ENCODE results near the gene GRIP2.

GRIP2 gene

GRCh38 chr3:14505001-14505802 lies 34.9 kb downstream of the GRIP2 start:
- no peak for DNase-seq

- no peak for DNase-seq
These were observed 36.5 kb downstream of the GRIP2 start for GRCh38 chr3:14503706-14504065.

DNA sequence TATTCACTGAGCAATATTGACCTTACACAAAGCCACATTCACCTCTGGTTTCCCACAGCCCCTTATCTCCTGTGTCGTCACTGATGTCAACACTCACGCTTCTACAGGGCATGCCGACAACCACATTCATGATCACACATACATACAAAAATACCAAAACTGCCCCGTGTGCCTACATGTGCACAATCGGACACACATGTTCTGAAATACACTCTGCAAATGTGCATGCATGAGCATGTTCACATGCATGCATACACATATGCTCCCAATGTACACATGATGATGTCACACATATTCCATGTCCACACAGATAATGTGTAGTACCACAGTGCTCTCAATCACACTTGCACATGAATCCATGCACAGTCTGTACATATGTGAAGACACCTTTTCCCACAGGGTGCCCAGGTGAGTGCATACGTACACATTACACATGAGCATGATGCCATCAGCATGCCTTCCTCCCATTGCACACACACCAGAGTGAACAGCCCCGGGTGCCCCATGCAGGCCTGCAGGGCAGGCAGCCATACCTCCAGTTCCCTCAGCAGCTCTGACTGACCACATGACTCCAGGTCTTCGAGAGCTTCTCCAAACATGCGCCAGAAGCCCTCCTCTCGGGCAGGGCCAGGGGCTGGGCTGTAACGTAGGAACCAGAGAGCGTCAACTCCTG lies 37.0 kb downstream of the GRIP2 start:
- DNase-seq: no peak

- DNase-seq: no peak
These were observed 37.7 kb downstream of the GRIP2 start for GRCh38 chr3:14502472-14502871.

DNA sequence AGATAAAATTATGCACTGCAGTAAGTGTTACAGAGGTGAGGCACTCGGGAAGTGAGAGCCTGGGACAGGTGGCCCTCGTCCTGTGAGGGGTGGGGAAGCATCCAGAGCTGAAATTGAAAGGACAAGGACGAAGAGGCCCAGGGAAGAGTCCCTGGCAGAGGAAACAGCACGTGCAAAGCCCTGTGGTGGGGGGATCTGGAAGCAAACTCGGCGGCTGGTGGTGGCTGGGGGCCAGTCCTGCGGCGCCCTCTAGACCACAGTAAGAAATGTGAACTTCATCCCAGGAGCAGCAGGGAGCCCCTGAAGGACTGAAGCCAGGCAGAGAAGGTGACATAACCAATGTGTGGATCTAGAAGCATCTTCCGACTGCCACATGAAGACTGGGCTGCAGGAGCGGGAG lies 42.8 kb downstream of the GRIP2 start:
- DNase-seq: no peak

DNA sequence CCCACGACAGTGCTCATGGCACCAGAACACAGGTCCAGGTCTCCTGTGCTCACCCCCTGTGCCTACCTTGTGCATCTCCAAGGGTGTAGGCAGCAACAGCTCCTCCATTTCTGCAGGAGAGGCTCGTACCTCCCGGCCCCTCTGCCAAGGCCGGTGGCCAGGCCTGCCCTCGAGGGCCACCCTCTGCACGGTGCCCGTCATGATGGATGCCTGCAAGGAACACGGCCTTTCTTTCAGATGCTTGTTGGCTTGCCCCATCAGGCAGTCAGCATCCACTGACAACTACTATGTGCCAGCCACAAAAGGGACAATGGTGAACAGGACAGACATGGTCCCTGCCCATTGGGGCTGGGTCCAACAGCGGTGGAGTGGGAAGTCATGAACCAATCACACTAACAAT lies 43.8 kb downstream of the GRIP2 start:
- no peak for DNase-seq

DNA sequence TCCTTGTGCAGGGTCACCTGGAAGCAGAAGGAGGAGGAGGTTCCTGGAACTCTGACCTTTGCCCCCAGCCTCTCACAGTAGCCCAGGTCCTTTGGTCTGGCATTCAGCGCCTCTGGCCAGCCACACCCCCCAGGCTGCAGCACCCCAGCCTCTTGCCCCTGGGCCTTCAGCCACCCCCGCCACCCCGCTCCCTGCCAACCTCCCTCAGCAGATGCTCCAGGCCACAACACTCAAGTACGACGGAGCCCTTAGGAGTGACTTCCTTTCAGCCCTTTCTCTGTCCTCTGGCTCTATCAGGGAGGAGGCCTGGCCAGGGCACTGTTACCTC lies 45.2 kb downstream of the GRIP2 start:
- DNase-seq: no peak

DNA sequence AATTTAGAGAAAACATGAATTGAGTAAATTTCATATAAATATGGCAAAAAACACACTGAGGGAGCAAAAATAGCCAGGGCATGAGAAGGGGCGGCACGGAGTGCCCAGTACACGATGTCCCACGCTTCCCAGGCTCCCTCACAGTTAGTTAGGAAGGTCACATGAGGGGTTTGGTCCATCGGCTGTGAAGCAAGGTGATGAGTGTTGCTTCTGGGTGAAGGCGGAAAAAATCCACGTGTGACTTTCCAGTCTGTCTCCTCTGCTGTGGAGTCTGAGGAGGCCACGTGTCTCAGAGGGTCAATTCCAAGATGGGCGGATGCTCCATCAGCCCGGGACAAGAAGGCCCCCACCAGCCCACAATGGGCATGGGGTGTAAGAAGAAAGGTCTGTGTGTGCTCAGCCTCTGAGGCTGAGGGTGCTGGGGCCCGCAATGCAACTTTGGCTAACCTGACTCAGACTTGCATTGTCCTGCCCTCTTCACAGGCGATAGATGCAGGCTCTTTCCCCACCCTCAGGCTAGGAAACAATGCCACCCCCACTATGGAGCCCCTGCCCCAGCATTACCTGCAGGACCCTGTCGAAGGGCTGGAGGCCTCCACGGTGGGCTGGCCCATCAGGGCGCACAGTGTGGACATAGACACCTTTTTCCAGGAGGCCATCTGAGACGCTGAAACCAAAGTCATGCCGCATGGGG lies 45.7 kb downstream of the GRIP2 start:
- DNase-seq: no peak

DNA sequence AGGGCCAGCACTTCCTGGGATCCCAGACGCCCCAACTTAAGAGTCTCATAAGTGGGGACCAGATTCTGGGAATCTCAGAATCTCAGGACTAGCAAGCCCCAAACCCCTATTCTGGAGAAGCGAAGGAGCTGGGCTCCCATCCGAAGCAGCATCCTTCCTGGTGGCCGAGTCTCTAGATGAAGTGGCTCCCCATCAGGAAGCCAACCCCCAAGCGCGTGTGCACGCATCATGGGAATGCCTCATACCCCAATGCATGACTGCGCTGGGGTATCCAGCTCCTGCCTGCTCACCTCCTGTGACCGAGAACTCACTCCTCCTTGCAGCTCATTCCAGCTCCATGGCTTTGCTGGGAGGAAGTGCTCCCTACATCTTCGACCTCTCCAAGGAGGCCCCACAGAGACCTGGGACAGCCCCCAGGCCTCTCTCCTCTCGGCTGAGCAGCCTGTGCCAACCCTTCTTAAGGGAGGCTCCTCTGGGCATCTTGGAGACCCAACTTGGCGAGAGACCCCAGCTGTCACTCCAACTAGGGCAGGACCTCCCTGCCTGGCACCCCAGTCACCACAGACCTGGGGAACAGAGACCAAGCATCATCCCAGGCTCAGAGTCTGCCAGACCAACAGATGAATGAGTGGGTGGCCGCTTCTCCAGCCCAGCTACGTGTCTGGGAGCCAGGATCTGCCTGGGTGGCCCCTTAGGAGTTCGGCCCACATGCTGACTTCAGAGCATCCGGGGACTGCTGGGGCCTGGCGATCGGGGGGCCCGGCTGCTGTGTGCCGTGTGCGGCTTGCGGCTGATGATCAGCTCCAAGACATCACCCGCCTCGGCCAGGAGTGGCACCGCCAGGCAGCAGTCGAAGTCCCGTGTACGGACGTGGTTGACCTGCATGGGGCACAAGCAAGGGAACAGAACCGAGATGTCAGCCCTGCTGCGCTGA lies 46.9 kb downstream of the GRIP2 start:
- DNase-seq: no peak

GRCh38 chr3:14491396-14492190 lies 48.5 kb downstream of the GRIP2 start:
- no peak for DNase-seq

- no peak for DNase-seq
These were observed 49.3 kb downstream of the GRIP2 start for GRCh38 chr3:14490831-14491230.

DNA sequence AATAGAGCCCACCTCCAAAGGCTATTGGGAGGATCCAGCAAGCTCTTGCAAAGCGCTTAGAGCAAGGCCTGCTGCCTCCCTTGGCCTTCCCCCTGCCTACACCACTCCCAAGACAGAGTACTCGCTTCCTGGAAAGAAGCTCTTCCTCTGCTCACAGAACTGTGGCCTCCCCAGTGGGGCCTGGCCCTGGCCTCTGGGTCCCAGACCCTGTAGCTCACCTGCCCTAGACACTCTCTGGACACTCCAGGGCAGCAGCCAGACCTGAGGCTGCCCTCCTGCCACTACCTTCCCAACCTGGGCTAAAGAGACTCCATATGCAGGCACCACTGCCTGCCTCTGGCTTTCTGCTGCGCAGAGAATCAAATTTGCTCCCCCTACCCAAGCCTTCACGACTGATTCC lies 49.9 kb downstream of the GRIP2 start:
- no peak for DNase-seq

- no peak for DNase-seq
These were observed 50.5 kb downstream of the GRIP2 start for GRCh38 chr3:14489641-14490040.

- no peak for DNase-seq
These were observed 51.7 kb downstream of the GRIP2 start for GRCh38 chr3:14488286-14489041.

DNA sequence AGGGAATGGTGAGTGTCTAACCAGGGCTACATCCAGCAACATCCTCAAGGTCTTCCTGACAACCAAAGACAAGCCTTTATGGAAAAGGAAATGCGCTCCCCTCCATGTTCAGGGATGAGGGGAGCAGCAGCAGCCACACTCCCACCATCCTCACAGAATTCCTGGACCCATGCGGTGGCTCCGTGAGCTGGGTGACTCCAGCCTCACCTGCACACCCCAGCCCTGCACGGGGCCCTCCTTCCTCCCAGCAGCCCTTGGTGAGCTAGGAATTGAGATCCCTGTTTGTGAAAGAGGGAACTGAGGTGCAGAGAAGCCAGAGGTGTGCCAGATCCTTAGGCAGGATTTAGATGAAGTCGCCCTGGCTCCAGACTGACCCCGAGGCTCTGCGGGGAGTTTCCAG lies 52.3 kb downstream of the GRIP2 start:
- no peak for DNase-seq

DNA sequence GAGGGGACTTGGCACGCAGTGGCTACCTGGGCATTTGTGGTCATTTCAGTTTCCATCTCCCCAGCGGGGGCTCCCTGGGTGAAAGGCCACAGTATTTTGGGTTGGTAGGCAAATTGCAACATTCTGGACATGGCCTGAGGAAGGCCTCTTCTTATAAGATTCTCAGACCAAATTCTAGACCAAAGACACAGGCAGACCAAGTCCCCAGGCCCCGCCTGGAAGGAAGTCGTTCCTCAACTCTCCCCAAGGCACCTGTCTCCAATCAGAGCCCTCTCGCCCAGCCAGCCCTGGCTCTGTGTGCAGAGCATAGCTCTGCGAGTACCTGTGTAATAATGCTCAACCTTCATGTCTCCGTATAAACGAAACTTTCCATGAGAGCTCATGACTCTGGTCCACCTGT lies 53.1 kb downstream of the GRIP2 start:
- DNase-seq: no peak

GRCh38 chr3:14486460-14486859 lies 53.7 kb downstream of the GRIP2 start:
- DNase-seq: no peak

DNA sequence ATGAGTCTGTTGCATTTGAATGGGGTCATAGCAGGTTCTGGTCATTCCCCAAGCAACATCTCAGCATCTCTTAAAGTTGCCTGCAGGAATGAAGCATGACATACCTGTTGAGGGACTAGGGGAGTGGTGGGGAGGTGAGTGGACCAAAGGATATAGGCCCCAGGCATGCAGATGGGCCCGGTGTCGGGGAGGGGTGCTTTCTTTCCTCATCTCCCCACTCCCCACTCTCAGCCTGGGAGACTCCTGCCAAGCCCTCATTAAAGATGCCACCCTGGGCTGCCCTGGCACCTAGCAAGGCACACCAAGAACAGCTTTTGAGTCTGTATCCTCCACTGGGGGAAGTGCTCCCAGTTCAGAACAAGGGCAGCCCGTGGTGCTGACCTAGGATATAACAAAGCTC lies 54.2 kb downstream of the GRIP2 start:
- DNase-seq: no peak

GRCh38 chr3:14484741-14485140 lies 55.4 kb downstream of the GRIP2 start:
- DNase-seq: no peak

DNA sequence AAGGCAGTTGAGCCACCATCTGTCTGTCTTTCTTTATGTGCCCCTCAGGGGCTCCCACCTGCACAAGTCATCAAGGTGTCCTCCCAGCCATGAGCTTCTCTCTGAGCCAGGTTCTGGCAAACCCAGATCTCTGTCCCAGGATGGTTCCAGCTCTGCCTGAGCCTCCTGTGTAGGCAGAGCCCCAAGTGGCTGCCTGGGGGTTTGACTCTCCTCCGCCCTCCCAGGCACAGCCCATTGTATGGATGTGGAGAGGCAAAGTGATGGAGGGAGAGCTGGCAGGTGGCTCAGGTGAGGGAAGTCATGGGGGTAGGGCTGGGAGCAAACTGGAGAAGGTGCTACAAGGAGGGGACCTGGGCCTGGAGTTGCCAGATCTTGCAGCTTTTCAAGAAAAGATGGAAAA lies 56.9 kb downstream of the GRIP2 start:
- DNase-seq: no peak

GRCh38 chr3:14482271-14482721 lies 57.8 kb downstream of the GRIP2 start:
- no peak for DNase-seq

Measured in activated CD8-positive, alpha-beta memory T cell treated with anti-CD3 and anti-CD28 coated beads, Interleukin-2, amount 50 U/mL, for 48 hours (primary cell).